NCI-H524 treated with DMSO at 0.1 percent for 48 hours (cell line): ENCODE results near the gene SCN2A.
"Not testable (repeated sequence)": the region's sequence is repeated elsewhere in the genome, so short reads cannot be mapped to it uniquely, and the experiment has no call there.

Source experiments
- DNase-seq: peaks from one replicate; lab custom pipeline; 2025; lab: John Stamatoyannopoulos, UW

The SCN2A gene

GRCh38 chr2:165328272-165328671, 89.1 kb downstream of the SCN2A start:
- no peak for DNase-seq

- DNase-seq = not testable (repeated sequence)
Measured at GRCh38 chr2:165344276-165344675, 105.1 kb downstream of the SCN2A start.

- no peak for DNase-seq
Measured at GRCh38 chr2:165348441-165348840, 109.2 kb downstream of the SCN2A start.

GRCh38 chr2:165349181-165349580, 110.0 kb downstream of the SCN2A start:
- DNase-seq = no peak

- no peak for DNase-seq
Measured at GRCh38 chr2:165357758-165358157, 118.5 kb downstream of the SCN2A start.

- no peak for DNase-seq
Measured at GRCh38 chr2:165361514-165361913, 122.3 kb downstream of the SCN2A start.

- no peak for DNase-seq
Measured at GRCh38 chr2:165369131-165369897, 130.1 kb downstream of the SCN2A start.

GRCh38 chr2:165369898-165370296, 130.7 kb downstream of the SCN2A start:
- no peak for DNase-seq

GRCh38 chr2:165371356-165371755, 132.1 kb downstream of the SCN2A start:
- DNase-seq = no peak

GRCh38 chr2:165373278-165374010, 134.2 kb downstream of the SCN2A start:
- DNase-seq = no peak

- DNase-seq = no peak
Measured at GRCh38 chr2:165376571-165376975, 137.4 kb downstream of the SCN2A start.

- no peak for DNase-seq
Measured at GRCh38 chr2:165382362-165382761, 143.1 kb downstream of the SCN2A start.

- no peak for DNase-seq
Measured at GRCh38 chr2:165390875-165391274, 151.7 kb downstream of the SCN2A start.

- DNase-seq = no peak
Measured at GRCh38 chr2:165391791-165392190, 152.6 kb downstream of the SCN2A start.

- not testable (repeated sequence) for DNase-seq
Measured at GRCh38 chr2:165398603-165399002, 159.4 kb downstream of the SCN2A start.

- no peak for DNase-seq
Measured at GRCh38 chr2:165401285-165401852, 162.2 kb downstream of the SCN2A start.

GRCh38 chr2:165402162-165402561, 162.9 kb downstream of the SCN2A start:
- DNase-seq = no peak

GRCh38 chr2:165406173-165406572, 167.0 kb downstream of the SCN2A start:
- DNase-seq = peak; percentile 98

GRCh38 chr2:165407466-165407865, 168.3 kb downstream of the SCN2A start:
- no peak for DNase-seq

- DNase-seq = no peak
Measured at GRCh38 chr2:165408186-165408585, 169.0 kb downstream of the SCN2A start.

GRCh38 chr2:165410276-165410675, 171.1 kb downstream of the SCN2A start:
- DNase-seq = no peak

- DNase-seq = no peak
Measured at GRCh38 chr2:165414187-165414586, 175.0 kb downstream of the SCN2A start.

- no peak for DNase-seq
Measured at GRCh38 chr2:165417009-165417408, 177.8 kb downstream of the SCN2A start.
